GM23338 (cell line): Measurements from ENCODE around the gene DIP2B.

Experiments
- CREB1 ChIP-seq: fragments of 250-450 bp; sonication (Bioruptor Pico); IDR thresholded peaks from 2 replicates; pipeline ENCODE4 v1.5.0; 2020; ENCODE audit warnings: low read depth, mild to moderate bottlenecking, moderate library complexity
- EZH2 ChIP-seq: fragments of 200-600 bp; sonication (generic); IDR thresholded peaks from one replicate; pipeline ENCODE4 v1.8.0; 2017; ENCODE audit warnings: antibody characterized with exemption, mild to moderate bottlenecking, low read depth; ENCODE audit not compliant: unreplicated experiment
- EZH2phosphoT487 ChIP-seq: fragments of 200-600 bp; sonication (generic); IDR thresholded peaks from one replicate; pipeline ENCODE4 v1.8.1; 2018; ENCODE audit warnings: antibody characterized with exemption; ENCODE audit not compliant: unreplicated experiment
- JUNB ChIP-seq: IDR thresholded peaks from one replicate; pipeline ENCODE4 v1.6.1; 2016; ENCODE audit warnings: antibody characterized with exemption; ENCODE audit not compliant: unreplicated experiment
- NANOG ChIP-seq: IDR thresholded peaks from 2 replicates; pipeline ENCODE4 v1.6.1; 2016; ENCODE audit warnings: antibody characterized with exemption, borderline replicate concordance
- POLR2AphosphoS5 ChIP-seq: IDR thresholded peaks from 2 replicates; pipeline ENCODE4 v1.6.1; 2016; ENCODE audit warnings: antibody characterized with exemption, low read depth
- STAT1 ChIP-seq: IDR thresholded peaks from one replicate; pipeline ENCODE4 v1.6.1; 2016; ENCODE audit warnings: antibody characterized with exemption; ENCODE audit not compliant: unreplicated experiment
- ZNF114 ChIP-seq: fragments of 250-450 bp; sonication (Bioruptor Pico); IDR thresholded peaks from 2 replicates; pipeline ENCODE4 v1.5.0; 2020; ENCODE audit warnings: mild to moderate bottlenecking, moderate library complexity
- TF ChIP-seq, protein P1 (sequence below), 2 experiments: fragments of 200-600 bp in 1 of 2; sonication (generic) in 1 of 2; conservative IDR thresholded peaks; 2 replicates each; pipeline versions ENCODE4 v1.5.1 to v1.6.1; 2016 to 2017; ENCODE audit warnings: antibody characterized with exemption in 2 of 2, low read depth in 2 of 2, mild to moderate bottlenecking in 2 of 2, moderate library complexity in 1 of 2
- TF ChIP-seq, protein P2 (sequence below): IDR thresholded peaks from one replicate; pipeline ENCODE4 v1.6.1; 2018; ENCODE audit warnings: antibody characterized with exemption; ENCODE audit not compliant: unreplicated experiment
- TF ChIP-seq, protein P3 (sequence below): IDR thresholded peaks from 2 replicates; pipeline ENCODE4 v1.6.1; 2016; ENCODE audit warnings: antibody characterized with exemption

DNA sequence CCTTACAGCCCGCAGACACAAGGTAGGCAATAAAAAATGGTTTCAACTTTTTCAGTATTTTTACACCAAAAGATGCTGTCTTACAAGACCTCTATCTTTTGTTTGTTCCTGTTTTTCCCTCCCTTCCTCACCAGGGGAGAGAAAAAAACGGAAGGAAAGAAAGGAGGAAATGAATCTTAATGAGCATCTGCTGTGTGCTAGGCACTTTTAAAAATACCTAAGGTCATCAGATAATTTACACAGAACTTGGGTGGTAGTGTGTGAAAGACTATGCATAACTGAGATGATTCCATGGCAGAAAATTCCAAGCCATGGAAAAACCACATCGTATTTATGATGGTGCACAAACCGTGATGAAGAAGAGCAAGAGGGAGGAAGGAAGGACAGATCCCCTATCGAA is 121.2 kb downstream of the DIP2B start:
- TF ChIP-seq, protein P1, sequence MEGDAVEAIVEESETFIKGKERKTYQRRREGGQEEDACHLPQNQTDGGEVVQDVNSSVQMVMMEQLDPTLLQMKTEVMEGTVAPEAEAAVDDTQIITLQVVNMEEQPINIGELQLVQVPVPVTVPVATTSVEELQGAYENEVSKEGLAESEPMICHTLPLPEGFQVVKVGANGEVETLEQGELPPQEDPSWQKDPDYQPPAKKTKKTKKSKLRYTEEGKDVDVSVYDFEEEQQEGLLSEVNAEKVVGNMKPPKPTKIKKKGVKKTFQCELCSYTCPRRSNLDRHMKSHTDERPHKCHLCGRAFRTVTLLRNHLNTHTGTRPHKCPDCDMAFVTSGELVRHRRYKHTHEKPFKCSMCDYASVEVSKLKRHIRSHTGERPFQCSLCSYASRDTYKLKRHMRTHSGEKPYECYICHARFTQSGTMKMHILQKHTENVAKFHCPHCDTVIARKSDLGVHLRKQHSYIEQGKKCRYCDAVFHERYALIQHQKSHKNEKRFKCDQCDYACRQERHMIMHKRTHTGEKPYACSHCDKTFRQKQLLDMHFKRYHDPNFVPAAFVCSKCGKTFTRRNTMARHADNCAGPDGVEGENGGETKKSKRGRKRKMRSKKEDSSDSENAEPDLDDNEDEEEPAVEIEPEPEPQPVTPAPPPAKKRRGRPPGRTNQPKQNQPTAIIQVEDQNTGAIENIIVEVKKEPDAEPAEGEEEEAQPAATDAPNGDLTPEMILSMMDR (conservative IDR thresholded peaks at IDR 0.05; ENCODE audit: low read depth in 2 of 2), result no peak
- TF ChIP-seq POLR2AphosphoS5 (no peak), EZH2 (no peak), ZNF114 (CRISPR knock-in tag) (no peak), EZH2phosphoT487 (no peak), CREB1 (no peak), JUNB (no peak), NANOG (no peak), STAT1 (no peak)
- TF ChIP-seq, protein P2, sequence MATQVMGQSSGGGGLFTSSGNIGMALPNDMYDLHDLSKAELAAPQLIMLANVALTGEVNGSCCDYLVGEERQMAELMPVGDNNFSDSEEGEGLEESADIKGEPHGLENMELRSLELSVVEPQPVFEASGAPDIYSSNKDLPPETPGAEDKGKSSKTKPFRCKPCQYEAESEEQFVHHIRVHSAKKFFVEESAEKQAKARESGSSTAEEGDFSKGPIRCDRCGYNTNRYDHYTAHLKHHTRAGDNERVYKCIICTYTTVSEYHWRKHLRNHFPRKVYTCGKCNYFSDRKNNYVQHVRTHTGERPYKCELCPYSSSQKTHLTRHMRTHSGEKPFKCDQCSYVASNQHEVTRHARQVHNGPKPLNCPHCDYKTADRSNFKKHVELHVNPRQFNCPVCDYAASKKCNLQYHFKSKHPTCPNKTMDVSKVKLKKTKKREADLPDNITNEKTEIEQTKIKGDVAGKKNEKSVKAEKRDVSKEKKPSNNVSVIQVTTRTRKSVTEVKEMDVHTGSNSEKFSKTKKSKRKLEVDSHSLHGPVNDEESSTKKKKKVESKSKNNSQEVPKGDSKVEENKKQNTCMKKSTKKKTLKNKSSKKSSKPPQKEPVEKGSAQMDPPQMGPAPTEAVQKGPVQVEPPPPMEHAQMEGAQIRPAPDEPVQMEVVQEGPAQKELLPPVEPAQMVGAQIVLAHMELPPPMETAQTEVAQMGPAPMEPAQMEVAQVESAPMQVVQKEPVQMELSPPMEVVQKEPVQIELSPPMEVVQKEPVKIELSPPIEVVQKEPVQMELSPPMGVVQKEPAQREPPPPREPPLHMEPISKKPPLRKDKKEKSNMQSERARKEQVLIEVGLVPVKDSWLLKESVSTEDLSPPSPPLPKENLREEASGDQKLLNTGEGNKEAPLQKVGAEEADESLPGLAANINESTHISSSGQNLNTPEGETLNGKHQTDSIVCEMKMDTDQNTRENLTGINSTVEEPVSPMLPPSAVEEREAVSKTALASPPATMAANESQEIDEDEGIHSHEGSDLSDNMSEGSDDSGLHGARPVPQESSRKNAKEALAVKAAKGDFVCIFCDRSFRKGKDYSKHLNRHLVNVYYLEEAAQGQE, result no peak
- TF ChIP-seq, protein P3, sequence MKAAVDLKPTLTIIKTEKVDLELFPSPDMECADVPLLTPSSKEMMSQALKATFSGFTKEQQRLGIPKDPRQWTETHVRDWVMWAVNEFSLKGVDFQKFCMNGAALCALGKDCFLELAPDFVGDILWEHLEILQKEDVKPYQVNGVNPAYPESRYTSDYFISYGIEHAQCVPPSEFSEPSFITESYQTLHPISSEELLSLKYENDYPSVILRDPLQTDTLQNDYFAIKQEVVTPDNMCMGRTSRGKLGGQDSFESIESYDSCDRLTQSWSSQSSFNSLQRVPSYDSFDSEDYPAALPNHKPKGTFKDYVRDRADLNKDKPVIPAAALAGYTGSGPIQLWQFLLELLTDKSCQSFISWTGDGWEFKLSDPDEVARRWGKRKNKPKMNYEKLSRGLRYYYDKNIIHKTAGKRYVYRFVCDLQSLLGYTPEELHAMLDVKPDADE, result no peak
